Heart left ventricle (tissue), 13 donors: Measurements from ENCODE around the gene IFITM1.

ENCODE experiments used
- POLR2A ChIP-seq, 2 donors: fragments of 450-650 bp; IDR thresholded peaks; one replicate each; pipeline ENCODE4 v1.6.1; 2017; ENCODE audit warnings: antibody characterized with exemption in 2 of 2, mild to moderate bottlenecking in 2 of 2, moderate library complexity in 2 of 2
- TF ChIP-seq, protein P1 (sequence below), 12 donors: fragments of 200-600 bp; sonication (generic) in 4 of 12; IDR thresholded peaks; one replicate each; pipeline versions ENCODE4 v1.5.0 to v1.8.0; 2018 to 2022; ENCODE audit warnings: antibody characterized with exemption in 12 of 12, mild to moderate bottlenecking in 5 of 12
- donor health status: ischemic (EF 13 %, LVEDD 7.1; RV severe dilation, severe dysfunction).
- donor health status: DM: no; HTN: yes; CAD: no.
- donor health status: DM: no; HTN: no; CAD: no.
- donor health status: ischemic (EF 25% LVEDD 6.9; RV normal size, moderate dysfunction).
- donor health status: ischemic (EF 25% LVEDD 5.7; RV mildly dilated, moderate dysfunction).
- donor health status: ischemic (EF 35%, LVEDD 5.7; RV mildly dilated, moderate dysfunction).
- donor health status: nonischemic (EF 11% LVEDD 7.7; RV severe dilation, severe dysfunction).
- donor health status: DM: yes; HTN: yes; CAD: no.
- donor health status: PGD.
- donor health status: ischemic (EF 29% LVEDD 5.4; RV normal size, mild dysfunction).
- donor health status: nonischemic (EF 23%, LVEDD 6.1; RV moderate dilation, normal function).

GRCh38 chr11:330694-331357 lies 17.0 kb downstream of the IFITM1 start:
- no peak for TF ChIP-seq POLR2A (IDR thresholded peaks at IDR 0.05)
- TF ChIP-seq, protein P1, sequence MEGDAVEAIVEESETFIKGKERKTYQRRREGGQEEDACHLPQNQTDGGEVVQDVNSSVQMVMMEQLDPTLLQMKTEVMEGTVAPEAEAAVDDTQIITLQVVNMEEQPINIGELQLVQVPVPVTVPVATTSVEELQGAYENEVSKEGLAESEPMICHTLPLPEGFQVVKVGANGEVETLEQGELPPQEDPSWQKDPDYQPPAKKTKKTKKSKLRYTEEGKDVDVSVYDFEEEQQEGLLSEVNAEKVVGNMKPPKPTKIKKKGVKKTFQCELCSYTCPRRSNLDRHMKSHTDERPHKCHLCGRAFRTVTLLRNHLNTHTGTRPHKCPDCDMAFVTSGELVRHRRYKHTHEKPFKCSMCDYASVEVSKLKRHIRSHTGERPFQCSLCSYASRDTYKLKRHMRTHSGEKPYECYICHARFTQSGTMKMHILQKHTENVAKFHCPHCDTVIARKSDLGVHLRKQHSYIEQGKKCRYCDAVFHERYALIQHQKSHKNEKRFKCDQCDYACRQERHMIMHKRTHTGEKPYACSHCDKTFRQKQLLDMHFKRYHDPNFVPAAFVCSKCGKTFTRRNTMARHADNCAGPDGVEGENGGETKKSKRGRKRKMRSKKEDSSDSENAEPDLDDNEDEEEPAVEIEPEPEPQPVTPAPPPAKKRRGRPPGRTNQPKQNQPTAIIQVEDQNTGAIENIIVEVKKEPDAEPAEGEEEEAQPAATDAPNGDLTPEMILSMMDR (IDR thresholded peaks at IDR 0.05) = no peak
